ENCODE results near the gene NCSTN. TPM values are rescaled to one million over a fixed set of nuclear protein-coding genes. Genes with fewer than 3 reads are reported as not detected.

Gene NCSTN
- total RNA-seq, 1 donor from 2014 or later, result 50.6 TPM

- H3K4me3 ChIP-seq, result no peak overlapping the region
- H3K4me1 ChIP-seq, result no peaks in the 10 kb centered on the region
- H3K27ac ChIP-seq, result no peak overlapping the region
- H3K36me3 ChIP-seq, result peaks cover 0 to 39% of the 10 kb centered on the region in 2 donors
- intact Hi-C loops (cut with DNase I), result no loop called here
- H3K9me3 ChIP-seq, result no peaks in the 10 kb centered on the region
- H3K27me3 ChIP-seq, result no peaks in the 10 kb centered on the region
- TF ChIP-seq POLR2A (IDR thresholded peaks at IDR 0.05) (no peak), CTCF (IDR thresholded peaks at IDR 0.05) (no peak), POLR2AphosphoS5 (IDR thresholded peaks at IDR 0.05; ENCODE audit: insufficient read depth in 1 of 2, low read depth in 1 of 2) (no peak)
- peak in 1 of 2 donors; percentile 47 for DNase-seq (ENCODE audit: extremely low spot score in 2 of 2)
These were observed 16.5 kb downstream of the NCSTN start for GRCh38 chr1:160359559-160360226.

- intact Hi-C loops (cut with DNase I), result no loop called here
- Histone ChIP-seq H3K27ac (no peak overlapping the region), H3K27me3 (no peaks in the 10 kb centered on the region), H3K9me3 (no peaks in the 10 kb centered on the region), H3K36me3 (peaks cover 0 to 33% of the 10 kb centered on the region in 2 donors), H3K4me1 (no peaks in the 10 kb centered on the region), H3K4me3 (no peak overlapping the region)
- DNase-seq (ENCODE audit: extremely low spot score in 2 of 2), result peak in 1 of 2 donors; percentile 80
- TF ChIP-seq POLR2AphosphoS5 (IDR thresholded peaks at IDR 0.05; ENCODE audit: insufficient read depth in 1 of 2, low read depth in 1 of 2) (no peak), POLR2A (IDR thresholded peaks at IDR 0.05) (no peak), CTCF (IDR thresholded peaks at IDR 0.05) (no peak)
These were observed 17.1 kb downstream of the NCSTN start for GRCh38 chr1:160360227-160360695.

DNA sequence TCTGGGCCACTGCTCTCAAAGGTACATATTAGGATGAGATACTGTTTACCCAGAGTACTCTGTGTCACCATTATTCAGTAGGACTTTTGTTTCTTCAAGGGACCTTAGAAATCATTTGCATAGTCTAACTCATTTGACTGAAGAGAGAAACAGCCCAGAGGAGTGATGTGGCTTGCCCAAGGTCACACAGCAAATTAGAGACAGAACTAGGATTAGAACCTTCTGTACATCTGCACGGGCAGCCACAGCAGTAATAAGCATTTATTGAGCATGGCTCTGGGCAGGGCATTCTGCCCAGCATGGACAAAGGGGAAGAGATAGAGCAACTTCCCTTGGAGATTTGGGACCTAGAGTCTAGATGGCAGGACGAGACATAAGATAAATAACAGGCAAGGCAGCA lies 18.0 kb downstream of the NCSTN start:
- no peak for TF ChIP-seq POLR2A (IDR thresholded peaks at IDR 0.05)
- no peak for TF ChIP-seq POLR2AphosphoS5 (IDR thresholded peaks at IDR 0.05; ENCODE audit: insufficient read depth in 1 of 2, low read depth in 1 of 2)
- no peak for TF ChIP-seq CTCF (IDR thresholded peaks at IDR 0.05)
- no peaks in the 10 kb centered on the region for H3K27me3 ChIP-seq
- DNase-seq (ENCODE audit: extremely low spot score in 2 of 2), result no peak
- H3K4me3 ChIP-seq, result no peak overlapping the region
- intact Hi-C loops (cut with DNase I), result no loop called here
- H3K36me3 ChIP-seq, result peaks cover 0 to 24% of the 10 kb centered on the region in 2 donors
- H3K4me1 ChIP-seq, result no peaks in the 10 kb centered on the region
- no peak overlapping the region for H3K27ac ChIP-seq
- H3K9me3 ChIP-seq, result no peaks in the 10 kb centered on the region

- Histone ChIP-seq H3K4me1 (no peaks in the 10 kb centered on the region), H3K27me3 (no peaks in the 10 kb centered on the region), H3K36me3 (peaks cover 0 to 18% of the 10 kb centered on the region in 2 donors), H3K9me3 (no peaks in the 10 kb centered on the region), H3K4me3 (no peak overlapping the region), H3K27ac (no peak overlapping the region)
- TF ChIP-seq POLR2AphosphoS5 (IDR thresholded peaks at IDR 0.05; ENCODE audit: insufficient read depth in 1 of 2, low read depth in 1 of 2) (no peak), POLR2A (IDR thresholded peaks at IDR 0.05) (no peak), CTCF (IDR thresholded peaks at IDR 0.05) (no peak)
- intact Hi-C loops (cut with DNase I), result no loop called here
- DNase-seq (ENCODE audit: extremely low spot score in 2 of 2), result no peak
These were observed 18.6 kb downstream of the NCSTN start for GRCh38 chr1:160361814-160362167.
